GM12878 (cell line): Measurements from ENCODE around the gene RBBP8NL. TPM values are rescaled to one million over a fixed set of nuclear protein-coding genes. Genes with fewer than 3 reads are reported as not detected.

ENCODE experiments used
- ATAC-seq: fragments of 200-7000 bp; cut with Tn5 transposase; 3 replicates; pipeline ENCODE4 v1.9.1; 2020; ENCODE audit warnings: mild to moderate bottlenecking, moderate library complexity
- BruUV-seq: library from RNA; stranded (reverse); fragments of 400-500 nt; replicated peaks from 2 replicates; lab custom pipeline; 2021; lab: Mats Ljungman, UMichigan
- CTCF ChIA-PET: fragments of 300-600 bp; sonication (Branson Sonifier 250); formaldehyde crosslinking; extraction: SDS; loops from one replicate; lab custom pipeline; 2021; ENCODE audit warnings: inconsistent platforms; lab: Yijun Ruan, JAX
- POLR2A ChIA-PET: fragments of 350-600 bp; formaldehyde crosslinking; extraction: SDS; loops from one replicate; lab custom pipeline; 2021; ENCODE audit warnings: inconsistent platforms; lab: Charles Lee
- RAD21 ChIA-PET: fragments of 300-600 bp; sonication (Branson Sonifier 250); formaldehyde crosslinking; loops from one replicate; lab custom pipeline; 2023; ENCODE audit warnings: antibody characterized with exemption; ENCODE audit not compliant: unreplicated experiment; lab: Charles Lee
- SMC1A ChIA-PET: fragments of 300-600 bp; sonication (Branson Sonifier 250); formaldehyde crosslinking; loops from one replicate; lab custom pipeline; 2023; ENCODE audit not compliant: unreplicated experiment, uncharacterized antibody; lab: Charles Lee
- DNase-seq: peaks from one replicate; pipeline ENCODE4 v3.0.0-alpha.2; 2011; ENCODE audit warnings: low read depth, low spot score
- FAIRE-seq: peaks from 3 replicates; lab custom pipeline; 2011; peaks lifted over from hg19 to GRCh38; lab: Jason Lieb, UNC
- H2AFZ ChIP-seq: 2 replicates; pipeline ENCODE4 v1.6.0; 2011; ENCODE audit warnings: low read depth, low read length, control low read depth; ENCODE audit not compliant: control insufficient read depth
- H3K27ac ChIP-seq: 2 replicates; pipeline ENCODE4 v1.5.1; 2011; ENCODE audit warnings: control low read depth; ENCODE audit not compliant: control insufficient read depth, insufficient read depth
- H3K27me3 ChIP-seq, 2 experiments: replicated peaks in 1 of 2; 2 replicates each; pipeline versions ENCODE4 v1.6.0 to v1.6.1; 2011; ENCODE audit warnings: low read length in 1 of 2; ENCODE audit not compliant: control insufficient read depth in 2 of 2, insufficient read depth in 2 of 2
- H3K36me3 ChIP-seq, 2 experiments: 2 replicates each; pipeline ENCODE4 v1.5.1; 2011; ENCODE audit warnings: low read length in 1 of 2; ENCODE audit not compliant: control insufficient read depth in 2 of 2, insufficient read depth in 2 of 2
- H3K4me1 ChIP-seq: 2 replicates; pipeline ENCODE4 v1.6.1; 2011; ENCODE audit warnings: mild to moderate bottlenecking, low read length, moderate library complexity, mixed read lengths; ENCODE audit not compliant: control insufficient read depth, insufficient read depth
- H3K4me2 ChIP-seq: 2 replicates; pipeline ENCODE4 v1.6.0; 2011; ENCODE audit warnings: control low read depth; ENCODE audit not compliant: control insufficient read depth, insufficient read depth
- H3K4me3 ChIP-seq: fragments of 200-600 bp; sonication (generic); 2 replicates; pipeline ENCODE4 v1.5.1; 2016
- H3K79me2 ChIP-seq: 2 replicates; pipeline ENCODE4 v1.6.0; 2011; ENCODE audit warnings: low read length; ENCODE audit not compliant: control insufficient read depth, insufficient read depth
- H3K9ac ChIP-seq: 2 replicates; pipeline ENCODE4 v1.8.0; 2011; ENCODE audit warnings: low read length, control low read depth, mixed read lengths; ENCODE audit not compliant: control insufficient read depth, insufficient read depth
- H3K9me3 ChIP-seq: replicated peaks from 3 replicates; pipeline ENCODE4 v1.5.1; 2011; ENCODE audit warnings: mild to moderate bottlenecking, low read length; ENCODE audit not compliant: control insufficient read depth, insufficient read depth
- H4K20me1 ChIP-seq: 2 replicates; pipeline ENCODE4 v1.6.0; 2011; ENCODE audit not compliant: control insufficient read depth, insufficient read depth
- BMI1 ChIP-seq: fragments of 450-650 bp; IDR thresholded peaks from 2 replicates; pipeline ENCODE4 v1.6.1; 2016; ENCODE audit warnings: mild to moderate bottlenecking, moderate library complexity, borderline replicate concordance
- MTA3 ChIP-seq: IDR thresholded peaks from 2 replicates; pipeline ENCODE4 v1.6.1; 2012; ENCODE audit warnings: low read length, inconsistent platforms, borderline replicate concordance
- SMC3 ChIP-seq: IDR thresholded peaks from 2 replicates; pipeline ENCODE4 v1.6.1; 2011; ENCODE audit warnings: low read length, improper control_type of control experiment, borderline replicate concordance
- SPI1 ChIP-seq: IDR thresholded peaks from 2 replicates; pipeline ENCODE4 v1.6.1; 2011; ENCODE audit warnings: low read depth, mild to moderate bottlenecking, low read length, moderate library complexity, borderline replicate concordance; ENCODE audit not compliant: insufficient read depth
- WGBS: methylation state at CpG from one replicate; pipeline ENCODE4 v1.1.6; 2016; ENCODE audit warnings: low lambda C conversion rate; ENCODE audit not compliant: insufficient replicate concordance, insufficient coverage; ENCODE audit errors: missing lambda C conversion rate; 5-methylcytosine and 5-hydroxymethylcytosine counted together
- in situ Hi-C: fragments of 300-500 bp; cut with MboI; formaldehyde crosslinking; loops from 9 replicates; pipeline ENCODE4 v1.14.3; 2018; ENCODE audit warnings: mixed read lengths
- intact Hi-C: fragments of 100-400 bp; cut with micrococcal nuclease; formaldehyde crosslinking; loops from one replicate; pipeline ENCODE4 v1.14.2; 2022; ENCODE audit not compliant: unreplicated experiment
- polyA plus RNA-seq, 11 experiments: library from polyadenylated mRNA; depleted of rRNA in 4 of 11; unstranded in 6 of 11; stranded (reverse) in 5 of 11; fragments of >200 nt; fragmentation: Nextera tagmentation in 4 of 11; fragmentation: Illumina TruSeq in 1 of 11; extraction: Ambion mirVana in 4 of 11; extraction: Trizol in 1 of 11; gene quantifications; 1 replicate in 1 of 11; 2 replicates in 10 of 11; pipeline versions ENCODE4 v1.2.1 to v1.2.3, GENCODE V29; 2011 to 2016; ENCODE audit warnings: inconsistent platforms in 2 of 11, missing spikeins in 2 of 11, low read depth in 1 of 11
- total RNA-seq, 4 experiments: library from RNA; depleted of rRNA in 3 of 4; stranded (reverse); fragments of >200 nt in 3 of 4; fragmentation: Illumina TruSeq in 1 of 4; extraction: Trizol in 1 of 4; gene quantifications; 2 replicates each; pipeline versions ENCODE4 v1.2.1 to v1.2.3, GENCODE V29; 2013 to 2021

RBBP8NL gene
- total and polyA plus RNA-seq, 10 of the 15 experiments (the other 5 are each of a cell fraction or from before 2014, with no cell fraction given) = not detected

DNA sequence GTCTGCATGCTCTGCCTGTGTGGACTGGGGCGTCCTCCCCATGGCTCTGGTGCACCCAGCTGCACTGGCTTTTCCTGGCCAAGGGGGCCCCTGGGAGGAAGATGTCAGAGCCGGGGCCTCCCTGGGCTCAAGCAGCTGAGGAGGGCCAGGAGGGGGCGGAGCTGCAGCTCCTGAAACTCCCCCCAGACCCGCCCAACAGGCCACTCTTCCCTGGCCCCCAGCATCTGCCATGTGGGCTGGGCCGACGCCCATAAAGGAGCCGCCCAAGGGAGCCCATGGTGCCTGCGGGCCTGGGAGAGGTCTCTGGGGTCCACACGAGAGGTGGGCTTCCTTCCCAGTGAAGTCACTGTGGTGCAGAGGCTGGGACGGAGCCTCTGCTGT is 4.0 kb downstream of the RBBP8NL start:
- FAIRE-seq = no peak
- in situ Hi-C loops = no loop called here
- Histone ChIP-seq H4K20me1 (no peaks in the 10 kb centered on the region), H3K4me3 (no peak overlapping the region), H3K27ac (no peak overlapping the region), H3K79me2 (no peaks in the 10 kb centered on the region), H3K36me3 (no peaks in the 10 kb centered on the region), H3K9ac (no peak overlapping the region), H3K4me2 (no peak overlapping the region), H3K27me3 (no peaks in the 10 kb centered on the region; a peak in 2 of 4 replicates), H3K9me3 (no peaks in the 10 kb centered on the region)
- DNase-seq = no peak
- ChIA-PET RAD21 (no interaction called here), SMC1A (no interaction called here), CTCF (no interaction called here)
- 2% methylated on average over 10 of the region's 10 CpGs for WGBS
- ATAC-seq = no peak
- TF ChIP-seq SPI1 (no peak), BMI1 (no peak)
- TF ChIP-seq, all 136 proteins: peak for 0
- POLR2A ChIA-PET = no interaction called here
- Histone ChIP-seq H2AFZ (no peak overlapping the region), H3K4me1 (no peaks in the 10 kb centered on the region)
- intact Hi-C loops = no loop called here
- no TSS peak for BruUV-seq

DNA sequence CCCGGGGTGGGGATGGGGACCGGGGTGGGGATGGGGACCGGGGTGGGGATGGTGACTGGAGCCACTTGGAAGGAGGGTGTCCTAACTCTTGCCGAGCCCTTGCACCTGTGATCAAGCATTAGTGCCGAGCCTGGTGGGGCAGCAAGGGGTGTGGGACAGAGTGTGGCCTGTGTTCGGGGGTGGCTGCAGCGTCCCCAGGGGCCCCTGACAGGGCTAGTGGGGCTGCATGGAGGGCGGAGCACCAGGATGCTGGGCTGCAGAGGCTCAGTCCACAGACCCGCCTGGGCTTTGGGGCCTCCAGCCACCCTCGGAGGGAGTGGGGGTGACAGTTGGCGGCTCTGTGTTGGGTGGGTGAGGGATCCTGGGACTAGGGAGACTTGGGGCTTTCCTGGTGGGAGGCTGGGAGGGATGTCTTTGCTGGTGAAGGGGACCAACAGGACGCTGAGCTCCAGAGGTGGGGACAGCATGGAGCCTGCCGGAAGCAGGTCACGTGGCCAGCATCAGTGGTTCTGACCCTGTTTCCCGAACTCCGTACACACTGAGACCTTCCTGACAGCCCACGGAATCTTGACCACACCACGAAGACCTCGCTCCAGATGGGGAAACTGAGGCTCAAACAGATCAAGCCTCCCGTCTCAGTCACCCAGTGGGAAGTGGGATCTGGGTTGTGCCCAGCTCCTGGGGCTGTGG is 4.6 kb downstream of the RBBP8NL start:
- FAIRE-seq = no peak
- no peak for TF ChIP-seq SMC3
- TF ChIP-seq MTA3 = no peak
- Histone ChIP-seq H3K4me3 (no peak overlapping the region), H4K20me1 (no peaks in the 10 kb centered on the region), H3K9ac (no peak overlapping the region), H3K9me3 (no peaks in the 10 kb centered on the region), H2AFZ (no peak overlapping the region), H3K4me2 (no peak overlapping the region), H3K79me2 (no peaks in the 10 kb centered on the region), H3K4me1 (no peaks in the 10 kb centered on the region), H3K36me3 (no peaks in the 10 kb centered on the region), H3K27me3 (no peaks in the 10 kb centered on the region; a peak in 2 of 4 replicates), H3K27ac (no peak overlapping the region)
- WGBS = 37% methylated on average over 17 of the region's 20 CpGs
- BruUV-seq = no TSS peak
- RAD21 ChIA-PET = no interaction called here
- POLR2A ChIA-PET = no interaction called here
- in situ Hi-C loops (no loop called here), intact Hi-C loops (no loop called here)
- CTCF ChIA-PET = no interaction called here
- no peak for DNase-seq
- no peak for ATAC-seq
- SMC1A ChIA-PET = no interaction called here
